ENCODE data around the gene ZNF814.
A peak's percentile ranks its signal among the peaks of the same experiment; 100 is the strongest.
"Not testable (repeated sequence)": the region's sequence is repeated elsewhere in the genome, so short reads cannot be mapped to it uniquely, and the experiment has no call there.

The ZNF814 gene

GRCh38 chr19:57862351-57862750 lies 26.5 kb downstream of the ZNF814 start:
- not testable (repeated sequence) for DNase-seq (ENCODE audit: low read depth in 4 of 4, low spot score in 1 of 4)

- not testable (repeated sequence) for DNase-seq (ENCODE audit: low read depth in 4 of 4, low spot score in 1 of 4)
Measured at GRCh38 chr19:57854117-57854516, 34.7 kb downstream of the ZNF814 start.

GRCh38 chr19:57851812-57852603 lies 36.8 kb downstream of the ZNF814 start:
- not testable (repeated sequence) for DNase-seq (ENCODE audit: low read depth in 4 of 4, low spot score in 1 of 4)

GRCh38 chr19:57850553-57851017 lies 38.3 kb downstream of the ZNF814 start:
- DNase-seq (ENCODE audit: low read depth in 4 of 4, low spot score in 1 of 4) = no peak

GRCh38 chr19:57849666-57850473 lies 39.0 kb downstream of the ZNF814 start, which contains the start of gene ZNF587:
Gene ZNF587 (plus strand): TSS chr19:57849859. CDS start chr19:57850039, 180 bp downstream.
- DNase-seq (ENCODE audit: low read depth in 4 of 4, low spot score in 1 of 4) = peak; percentile 39 to 62 (median 53)

- not testable (repeated sequence) for DNase-seq (ENCODE audit: low read depth in 4 of 4, low spot score in 1 of 4)
Measured at GRCh38 chr19:57849162-57849665, 39.6 kb downstream of the ZNF814 start.

GRCh38 chr19:57847164-57847563 lies 41.7 kb downstream of the ZNF814 start:
- not testable (repeated sequence) for DNase-seq (ENCODE audit: low read depth in 4 of 4, low spot score in 1 of 4)

- DNase-seq (ENCODE audit: low read depth in 4 of 4, low spot score in 1 of 4) = no peak
Measured at GRCh38 chr19:57841122-57841763, 47.6 kb downstream of the ZNF814 start.

GRCh38 chr19:57838622-57839191 lies 50.1 kb downstream of the ZNF814 start:
- DNase-seq (ENCODE audit: low read depth in 4 of 4, low spot score in 1 of 4) = not testable (repeated sequence)

- DNase-seq (ENCODE audit: low read depth in 4 of 4, low spot score in 1 of 4) = not testable (repeated sequence)
Measured at GRCh38 chr19:57836991-57837390, 51.8 kb downstream of the ZNF814 start.

- no peak for DNase-seq (ENCODE audit: low read depth in 4 of 4, low spot score in 1 of 4)
Measured at GRCh38 chr19:57830071-57830602, 58.7 kb downstream of the ZNF814 start, which contains the start of gene ZNF587B. Gene ZNF587B (plus strand): TSS chr19:57830299. CDS start chr19:57830529, 230 bp downstream.

GRCh38 chr19:57829316-57829715 lies 59.5 kb downstream of the ZNF814 start:
- no peak for DNase-seq (ENCODE audit: low read depth in 4 of 4, low spot score in 1 of 4)

GRCh38 chr19:57825511-57825910 lies 63.3 kb downstream of the ZNF814 start:
- no peak for DNase-seq (ENCODE audit: low read depth in 4 of 4, low spot score in 1 of 4)

- not testable (repeated sequence) for DNase-seq (ENCODE audit: low read depth in 4 of 4, low spot score in 1 of 4)
Measured at GRCh38 chr19:57823608-57824007, 65.2 kb downstream of the ZNF814 start.

GRCh38 chr19:57823155-57823554 lies 65.7 kb downstream of the ZNF814 start:
- DNase-seq (ENCODE audit: low read depth in 4 of 4, low spot score in 1 of 4) = not testable (repeated sequence)

- DNase-seq (ENCODE audit: low read depth in 4 of 4, low spot score in 1 of 4) = not testable (repeated sequence)
Measured at GRCh38 chr19:57821501-57821900, 67.3 kb downstream of the ZNF814 start.

GRCh38 chr19:57821095-57821494 lies 67.7 kb downstream of the ZNF814 start:
- DNase-seq (ENCODE audit: low read depth in 4 of 4, low spot score in 1 of 4) = not testable (repeated sequence)

- no peak for DNase-seq (ENCODE audit: low read depth in 4 of 4, low spot score in 1 of 4)
Measured at GRCh38 chr19:57820599-57820998, 68.2 kb downstream of the ZNF814 start.

- DNase-seq (ENCODE audit: low read depth in 4 of 4, low spot score in 1 of 4) = peak; percentile 44 to 71 (median 51)
Measured at GRCh38 chr19:57819475-57820148, 69.2 kb downstream of the ZNF814 start.

- no peak for DNase-seq (ENCODE audit: low read depth in 4 of 4, low spot score in 1 of 4)
Measured at GRCh38 chr19:57818378-57818777, 70.5 kb downstream of the ZNF814 start.
